ENCODE results near the gene NEK9.

DNA sequence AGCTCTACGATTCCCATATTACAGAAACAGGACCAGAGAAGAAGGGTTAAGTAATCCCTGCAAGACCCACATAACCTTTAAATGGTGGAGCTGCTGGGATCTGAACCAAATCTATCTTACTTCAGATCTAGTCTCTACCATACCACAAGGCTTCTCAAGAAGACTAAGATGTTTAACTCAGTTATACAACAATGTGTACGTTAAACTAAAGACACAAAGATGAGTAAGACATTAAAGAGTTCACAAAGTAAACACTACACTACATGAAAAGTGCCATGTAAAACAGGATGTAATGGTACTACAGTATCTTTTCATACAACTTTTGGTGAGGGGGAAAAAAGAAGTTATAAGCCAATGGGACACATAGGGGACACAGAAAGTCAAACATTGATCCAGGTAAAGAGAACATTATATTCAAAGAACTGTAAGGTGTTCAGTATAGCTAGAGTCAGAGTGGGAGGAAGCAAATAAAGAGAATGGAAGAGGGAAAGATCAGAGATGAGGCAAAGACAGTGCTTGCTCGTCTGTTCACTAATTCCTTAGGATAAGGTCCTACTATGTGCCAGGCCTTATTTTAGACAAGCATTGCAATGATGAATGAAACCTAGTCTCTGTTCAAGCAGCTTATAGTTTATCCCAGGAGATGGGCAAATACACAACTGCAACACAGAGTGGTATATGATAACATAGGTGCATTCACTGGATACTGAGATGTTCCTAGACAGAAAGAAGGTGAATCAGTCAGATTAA, 41.9 kb upstream of the NEK9 start:
- TF ChIP-seq, protein P1, sequence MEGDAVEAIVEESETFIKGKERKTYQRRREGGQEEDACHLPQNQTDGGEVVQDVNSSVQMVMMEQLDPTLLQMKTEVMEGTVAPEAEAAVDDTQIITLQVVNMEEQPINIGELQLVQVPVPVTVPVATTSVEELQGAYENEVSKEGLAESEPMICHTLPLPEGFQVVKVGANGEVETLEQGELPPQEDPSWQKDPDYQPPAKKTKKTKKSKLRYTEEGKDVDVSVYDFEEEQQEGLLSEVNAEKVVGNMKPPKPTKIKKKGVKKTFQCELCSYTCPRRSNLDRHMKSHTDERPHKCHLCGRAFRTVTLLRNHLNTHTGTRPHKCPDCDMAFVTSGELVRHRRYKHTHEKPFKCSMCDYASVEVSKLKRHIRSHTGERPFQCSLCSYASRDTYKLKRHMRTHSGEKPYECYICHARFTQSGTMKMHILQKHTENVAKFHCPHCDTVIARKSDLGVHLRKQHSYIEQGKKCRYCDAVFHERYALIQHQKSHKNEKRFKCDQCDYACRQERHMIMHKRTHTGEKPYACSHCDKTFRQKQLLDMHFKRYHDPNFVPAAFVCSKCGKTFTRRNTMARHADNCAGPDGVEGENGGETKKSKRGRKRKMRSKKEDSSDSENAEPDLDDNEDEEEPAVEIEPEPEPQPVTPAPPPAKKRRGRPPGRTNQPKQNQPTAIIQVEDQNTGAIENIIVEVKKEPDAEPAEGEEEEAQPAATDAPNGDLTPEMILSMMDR (IDR thresholded peaks at IDR 0.05): no peak
- TF ChIP-seq POLR2A (IDR thresholded peaks at IDR 0.05): no peak

All from body of pancreas (tissue), 4 donors.